Measurements from ENCODE around the gene KEAP1.

- TF ChIP-seq, protein P1, sequence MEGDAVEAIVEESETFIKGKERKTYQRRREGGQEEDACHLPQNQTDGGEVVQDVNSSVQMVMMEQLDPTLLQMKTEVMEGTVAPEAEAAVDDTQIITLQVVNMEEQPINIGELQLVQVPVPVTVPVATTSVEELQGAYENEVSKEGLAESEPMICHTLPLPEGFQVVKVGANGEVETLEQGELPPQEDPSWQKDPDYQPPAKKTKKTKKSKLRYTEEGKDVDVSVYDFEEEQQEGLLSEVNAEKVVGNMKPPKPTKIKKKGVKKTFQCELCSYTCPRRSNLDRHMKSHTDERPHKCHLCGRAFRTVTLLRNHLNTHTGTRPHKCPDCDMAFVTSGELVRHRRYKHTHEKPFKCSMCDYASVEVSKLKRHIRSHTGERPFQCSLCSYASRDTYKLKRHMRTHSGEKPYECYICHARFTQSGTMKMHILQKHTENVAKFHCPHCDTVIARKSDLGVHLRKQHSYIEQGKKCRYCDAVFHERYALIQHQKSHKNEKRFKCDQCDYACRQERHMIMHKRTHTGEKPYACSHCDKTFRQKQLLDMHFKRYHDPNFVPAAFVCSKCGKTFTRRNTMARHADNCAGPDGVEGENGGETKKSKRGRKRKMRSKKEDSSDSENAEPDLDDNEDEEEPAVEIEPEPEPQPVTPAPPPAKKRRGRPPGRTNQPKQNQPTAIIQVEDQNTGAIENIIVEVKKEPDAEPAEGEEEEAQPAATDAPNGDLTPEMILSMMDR (IDR thresholded peaks at IDR 0.05), result no peak
- TF ChIP-seq POLR2A (IDR thresholded peaks at IDR 0.05) (no peak), EP300 (IDR thresholded peaks at IDR 0.05) (no peak)
Measured at GRCh38 chr19:10461047-10461949, 41.9 kb downstream of the KEAP1 start.
